Activated CD4-positive, alpha-beta T cell treated with anti-CD3 and anti-CD28 coated beads, Interleukin-2, amount 10 ng/mL, durations not matched to agents 24 days and 14 days (primary cell): ENCODE data around the gene GKN2. TPM values are rescaled to one million over a fixed set of nuclear protein-coding genes. Genes with fewer than 3 reads are reported as not detected.
"Not testable (repeated sequence)": the region's sequence is repeated elsewhere in the genome, so short reads cannot be mapped to it uniquely, and the experiment has no call there.

Experiments used
- DNase-seq: peaks from one replicate; pipeline ENCODE4 v3.0.0; 2022
- H3K27ac Mint-ChIP-seq: one replicate; pipeline ENCODE4 v1.8.0; 2022; ENCODE audit warnings: mild to moderate bottlenecking, mixed read lengths
- H3K27me3 Mint-ChIP-seq: one replicate; pipeline ENCODE4 v1.8.0; 2022; ENCODE audit warnings: mixed read lengths
- H3K36me3 Mint-ChIP-seq: one replicate; pipeline ENCODE4 v1.8.0; 2022; ENCODE audit warnings: low read depth, mild to moderate bottlenecking, mixed read lengths
- H3K4me1 Mint-ChIP-seq: one replicate; pipeline ENCODE4 v1.8.0; 2021; ENCODE audit warnings: mixed read lengths
- H3K4me3 Mint-ChIP-seq: one replicate; pipeline ENCODE4 v1.8.0; 2022; ENCODE audit warnings: mild to moderate bottlenecking, moderate library complexity, mixed read lengths
- H3K9me3 Mint-ChIP-seq: one replicate; pipeline ENCODE4 v1.8.0; 2021; ENCODE audit warnings: mixed read lengths
- intact Hi-C: fragments of 100-400 bp; cut with micrococcal nuclease; formaldehyde crosslinking; loops from one replicate; pipeline ENCODE4 v1.15.1; 2023
- total RNA-seq: library from RNA; stranded (reverse); gene quantifications from 2 replicates; pipeline ENCODE4 v1.2.3, GENCODE V29; 2022

The GKN2 gene
- total RNA-seq, 1 donor from 2014 or later = not detected

DNA sequence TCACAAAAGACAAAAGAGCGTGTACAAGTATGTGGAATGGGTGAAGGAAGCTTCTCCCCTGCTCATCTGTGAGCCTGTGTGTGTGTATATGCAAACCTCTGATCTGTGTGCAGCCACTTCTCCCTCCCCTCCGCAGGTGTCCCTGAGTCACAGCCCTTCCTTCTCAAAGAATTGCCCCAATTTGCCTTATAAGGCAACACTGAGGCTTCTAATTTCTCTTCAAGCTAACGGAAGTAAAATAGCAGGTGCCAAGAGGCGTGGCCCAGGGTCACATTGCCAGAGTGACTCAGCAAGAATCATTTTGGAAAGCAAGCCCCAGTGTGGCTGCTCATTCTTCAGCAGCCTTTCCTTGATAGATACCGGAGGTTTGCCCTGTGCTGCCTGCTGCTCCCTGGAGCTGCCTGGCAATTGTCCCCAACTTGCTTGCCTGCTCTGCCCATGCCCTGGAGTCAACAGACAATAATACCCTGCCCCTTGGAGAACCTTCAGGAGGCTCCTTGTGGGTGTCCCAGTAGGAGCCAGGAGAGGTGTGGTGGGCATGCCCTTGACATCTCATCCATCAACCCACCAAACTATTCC lies 44.2 kb downstream of the GKN2 start:
- Mint-ChIP-seq H3K36me3 (peaks cover 7% of the 10 kb centered on the region), H3K9me3 (peaks cover 12% of the 10 kb centered on the region), H3K27me3 (peaks cover 2% of the 10 kb centered on the region), H3K4me3 (peak overlapping the region; percentile 71), H3K27ac (peak overlapping the region; percentile 94), H3K4me1 (peaks cover 32% of the 10 kb centered on the region)
- intact Hi-C loops = loop anchor here (1.0 to 2.0 kb wide), 6 partner anchors 72 to 752 kb away; partner anchors contain the start of genes APLF, FBXO48 and PNO1
- DNase-seq = peak; percentile 94

DNA sequence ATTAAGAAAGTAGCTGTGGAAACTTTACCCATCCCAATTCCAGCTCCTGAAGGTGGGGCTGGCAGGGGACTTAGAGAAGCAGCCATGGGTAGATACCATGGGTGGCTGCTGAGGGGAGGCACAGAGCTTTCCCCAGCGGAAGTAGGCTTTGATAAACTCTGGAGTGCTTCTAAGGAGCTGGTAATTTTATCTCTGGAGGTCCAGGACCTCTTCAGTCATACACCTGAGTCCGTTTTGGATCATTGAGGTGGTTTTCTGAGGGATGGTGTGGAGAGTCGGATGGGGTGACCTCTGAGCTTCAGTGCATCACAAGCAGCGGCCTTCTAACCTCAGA lies 44.8 kb downstream of the GKN2 start:
- peaks cover 32% of the 10 kb centered on the region for H3K4me1 Mint-ChIP-seq
- intact Hi-C loops = loop anchor here (1.0 to 2.0 kb wide), 6 partner anchors 71 to 751 kb away; partner anchors contain the start of genes APLF, FBXO48 and PNO1
- peak overlapping the region; percentile 94 for H3K27ac Mint-ChIP-seq
- H3K36me3 Mint-ChIP-seq = peaks cover 7% of the 10 kb centered on the region
- no peak for DNase-seq
- H3K27me3 Mint-ChIP-seq = peaks cover 2% of the 10 kb centered on the region
- peak overlapping the region; percentile 71 for H3K4me3 Mint-ChIP-seq
- H3K9me3 Mint-ChIP-seq = peaks cover 12% of the 10 kb centered on the region

- Mint-ChIP-seq H3K27me3 (peaks cover 2% of the 10 kb centered on the region), H3K27ac (peak overlapping the region; percentile 94), H3K36me3 (peaks cover 7% of the 10 kb centered on the region), H3K9me3 (peaks cover 12% of the 10 kb centered on the region), H3K4me3 (peak overlapping the region; percentile 8), H3K4me1 (peaks cover 32% of the 10 kb centered on the region)
- peak; percentile 60 for DNase-seq
- intact Hi-C loops = no loop called here
These were observed 45.3 kb downstream of the GKN2 start for GRCh38 chr2:68907232-68907919.

GRCh38 chr2:68906716-68907115 lies 46.0 kb downstream of the GKN2 start:
- H3K36me3 Mint-ChIP-seq = peaks cover 9% of the 10 kb centered on the region
- no peak overlapping the region for H3K27ac Mint-ChIP-seq
- peaks cover 2% of the 10 kb centered on the region for H3K27me3 Mint-ChIP-seq
- intact Hi-C loops = no loop called here
- H3K4me1 Mint-ChIP-seq = peaks cover 32% of the 10 kb centered on the region
- no peak for DNase-seq
- H3K4me3 Mint-ChIP-seq = no peak overlapping the region
- H3K9me3 Mint-ChIP-seq = peaks cover 18% of the 10 kb centered on the region

GRCh38 chr2:68905116-68905515 lies 47.6 kb downstream of the GKN2 start:
- DNase-seq = no peak
- intact Hi-C loops = no loop called here
- no peak overlapping the region for H3K4me3 Mint-ChIP-seq
- no peak overlapping the region for H3K27ac Mint-ChIP-seq
- peaks cover 25% of the 10 kb centered on the region for H3K9me3 Mint-ChIP-seq
- H3K36me3 Mint-ChIP-seq = peaks cover 11% of the 10 kb centered on the region
- peaks cover 2% of the 10 kb centered on the region for H3K27me3 Mint-ChIP-seq
- H3K4me1 Mint-ChIP-seq = peaks cover 25% of the 10 kb centered on the region

- Mint-ChIP-seq H3K9me3 (peaks cover 32% of the 10 kb centered on the region), H3K36me3 (peaks cover 14% of the 10 kb centered on the region), H3K27me3 (peaks cover 4% of the 10 kb centered on the region), H3K4me3 (no peak overlapping the region), H3K4me1 (no peaks in the 10 kb centered on the region), H3K27ac (no peak overlapping the region)
- DNase-seq = no peak
- intact Hi-C loops = no loop called here
These were observed 51.1 kb downstream of the GKN2 start for GRCh38 chr2:68901561-68901960.

GRCh38 chr2:68901199-68901514 lies 51.5 kb downstream of the GKN2 start:
- H3K36me3 Mint-ChIP-seq = peaks cover 14% of the 10 kb centered on the region
- peaks cover 4% of the 10 kb centered on the region for H3K27me3 Mint-ChIP-seq
- H3K4me1 Mint-ChIP-seq = no peaks in the 10 kb centered on the region
- no peak for DNase-seq
- H3K4me3 Mint-ChIP-seq = no peak overlapping the region
- intact Hi-C loops = no loop called here
- H3K9me3 Mint-ChIP-seq = peaks cover 32% of the 10 kb centered on the region
- no peak overlapping the region for H3K27ac Mint-ChIP-seq

DNA sequence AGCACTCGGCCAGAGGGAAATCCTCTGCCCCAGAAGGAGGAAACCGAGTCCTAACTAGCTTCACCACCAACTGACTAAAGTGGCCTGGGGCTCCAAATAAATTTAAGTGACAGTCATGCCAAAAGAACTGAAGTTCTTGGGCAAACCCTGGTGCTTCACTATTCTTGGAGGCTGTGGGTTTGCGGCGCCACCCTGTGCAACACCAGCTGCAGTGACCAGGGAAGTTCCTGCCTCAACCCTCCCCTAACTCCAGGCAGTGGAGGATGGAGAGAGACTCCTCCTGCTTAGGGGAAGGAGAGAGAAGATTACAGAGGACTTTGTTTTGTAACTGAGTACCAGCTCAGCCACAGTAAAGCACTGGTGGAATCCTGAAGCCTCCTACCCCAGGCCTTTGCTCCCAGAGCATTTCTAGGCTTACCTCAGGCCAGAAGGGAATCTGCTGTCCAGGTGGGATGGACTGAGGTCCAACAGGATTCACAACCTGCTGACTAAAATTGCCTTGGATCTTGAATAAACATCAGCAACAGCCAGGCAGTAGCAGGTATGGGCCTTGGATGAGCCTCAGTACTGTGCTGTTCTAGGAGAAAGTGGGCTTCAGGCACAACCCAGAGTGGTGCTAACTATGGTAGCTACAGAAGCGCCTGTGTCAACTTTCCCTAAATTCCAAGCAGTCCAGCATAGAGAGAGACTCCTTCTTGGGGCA lies 52.0 kb downstream of the GKN2 start:
- peaks cover 34% of the 10 kb centered on the region for H3K9me3 Mint-ChIP-seq
- no peak overlapping the region for H3K4me3 Mint-ChIP-seq
- no peak overlapping the region for H3K27ac Mint-ChIP-seq
- intact Hi-C loops = no loop called here
- H3K4me1 Mint-ChIP-seq = no peaks in the 10 kb centered on the region
- peak; percentile 37 for DNase-seq
- H3K36me3 Mint-ChIP-seq = peaks cover 13% of the 10 kb centered on the region
- peaks cover 4% of the 10 kb centered on the region for H3K27me3 Mint-ChIP-seq

GRCh38 chr2:68895981-68896380 lies 56.7 kb downstream of the GKN2 start:
- H3K27ac Mint-ChIP-seq, H3K36me3 Mint-ChIP-seq, H3K4me1 Mint-ChIP-seq, intact Hi-C loops, DNase-seq, H3K4me3 Mint-ChIP-seq: not testable (repeated sequence)
- Mint-ChIP-seq H3K9me3 (peaks cover 18% of the 10 kb centered on the region), H3K27me3 (peaks cover 13% of the 10 kb centered on the region)

Other genes with a start within 250 kb of the GKN2 start
- gene ARHGAP25, start 218.1 kb downstream of the GKN2 start, total RNA-seq = 37.8 and 42.2 TPM in 2 replicates
- not detected in 2 replicates for gene BMP10, start 81.5 kb downstream of the GKN2 start, total RNA-seq
- gene GKN1, start 21.7 kb upstream of the GKN2 start, total RNA-seq = not detected in 2 replicates
- gene ANTXR1, start 60.3 kb upstream of the GKN2 start, total RNA-seq = 0.09 TPM in 1 of 2 replicates, not detected in the other